ENCODE data around the gene TREX2. TPM values are rescaled to one million over a fixed set of nuclear protein-coding genes. Genes with fewer than 3 reads are reported as not detected.
A peak's percentile ranks its signal among the peaks of the same experiment; 100 is the strongest.

The TREX2 gene
- total RNA-seq, 1 donor from 2014 or later, result 0.80 TPM

DNA sequence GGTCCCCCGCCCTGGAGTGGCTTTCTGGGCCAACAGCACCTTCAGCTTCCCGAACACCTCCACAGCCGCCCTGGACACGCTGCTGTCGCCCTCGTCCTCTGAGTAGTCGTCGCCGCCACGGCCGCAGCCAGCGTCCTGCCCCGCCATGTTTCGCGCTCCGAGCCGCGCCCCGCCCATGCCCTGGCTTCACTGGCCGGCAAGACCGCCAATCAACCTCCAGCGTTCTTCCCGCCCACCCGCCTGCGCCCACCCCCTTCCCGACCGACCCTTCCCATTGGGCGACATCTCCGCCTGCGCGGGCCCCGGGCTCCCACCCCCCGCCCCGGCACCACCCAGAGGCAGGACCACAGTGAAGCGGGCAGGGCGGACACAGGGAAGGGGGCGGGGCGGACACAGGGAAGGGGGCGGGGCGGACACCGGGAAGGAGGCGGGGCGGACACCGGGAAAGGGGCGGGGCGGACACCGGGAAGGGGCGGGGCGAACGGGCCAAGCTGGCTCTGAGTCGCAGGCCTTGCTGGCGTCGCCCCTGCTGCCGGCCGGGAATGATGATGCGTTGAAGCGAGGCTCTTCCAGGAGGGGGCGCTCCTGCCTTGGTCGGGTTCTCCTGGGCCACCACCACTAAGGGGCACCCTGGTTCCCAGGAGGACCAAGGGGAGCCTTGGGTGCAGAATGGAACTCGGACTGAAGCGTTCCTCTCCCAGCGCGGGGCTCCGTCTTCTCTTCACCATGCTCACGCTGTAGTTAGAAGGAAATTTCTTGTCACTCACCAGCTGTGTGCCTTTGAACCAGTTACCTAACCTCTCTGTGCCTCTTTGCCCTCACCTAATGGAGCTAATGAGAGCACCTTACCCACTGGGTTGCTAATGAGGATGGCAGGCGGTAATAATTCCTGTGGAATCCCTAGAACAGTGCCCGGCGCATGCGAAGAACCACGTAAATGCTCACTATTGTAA lies 24.8 kb upstream of the TREX2 start, which contains the start of gene HAUS7:
Gene HAUS7 (minus strand): TSS at position 166 of the 953 bp plus-strand sequence. CDS start 19 bp downstream, at position 147.
- Histone ChIP-seq H3K36me3 (no peaks in the 10 kb centered on the region), H3K27me3 (ENCODE audit: low read depth) (no peaks in the 10 kb centered on the region), H3K9me3 (no peaks in the 10 kb centered on the region), H3K27ac (peak within 1 kb of the TSS; percentile 80), H3K4me3 (peak within 1 kb of the TSS; percentile 72), H3K4me1 (peaks cover 15% of the 10 kb centered on the region)
- TF ChIP-seq, protein P1, sequence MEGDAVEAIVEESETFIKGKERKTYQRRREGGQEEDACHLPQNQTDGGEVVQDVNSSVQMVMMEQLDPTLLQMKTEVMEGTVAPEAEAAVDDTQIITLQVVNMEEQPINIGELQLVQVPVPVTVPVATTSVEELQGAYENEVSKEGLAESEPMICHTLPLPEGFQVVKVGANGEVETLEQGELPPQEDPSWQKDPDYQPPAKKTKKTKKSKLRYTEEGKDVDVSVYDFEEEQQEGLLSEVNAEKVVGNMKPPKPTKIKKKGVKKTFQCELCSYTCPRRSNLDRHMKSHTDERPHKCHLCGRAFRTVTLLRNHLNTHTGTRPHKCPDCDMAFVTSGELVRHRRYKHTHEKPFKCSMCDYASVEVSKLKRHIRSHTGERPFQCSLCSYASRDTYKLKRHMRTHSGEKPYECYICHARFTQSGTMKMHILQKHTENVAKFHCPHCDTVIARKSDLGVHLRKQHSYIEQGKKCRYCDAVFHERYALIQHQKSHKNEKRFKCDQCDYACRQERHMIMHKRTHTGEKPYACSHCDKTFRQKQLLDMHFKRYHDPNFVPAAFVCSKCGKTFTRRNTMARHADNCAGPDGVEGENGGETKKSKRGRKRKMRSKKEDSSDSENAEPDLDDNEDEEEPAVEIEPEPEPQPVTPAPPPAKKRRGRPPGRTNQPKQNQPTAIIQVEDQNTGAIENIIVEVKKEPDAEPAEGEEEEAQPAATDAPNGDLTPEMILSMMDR (IDR thresholded peaks at IDR 0.05), result peak; percentile 71
- DNase-seq (peak; percentile 91), ATAC-seq (peak; percentile 94 to 96)
- intact Hi-C loops (cut with DNase I), result no loop called here

DNA sequence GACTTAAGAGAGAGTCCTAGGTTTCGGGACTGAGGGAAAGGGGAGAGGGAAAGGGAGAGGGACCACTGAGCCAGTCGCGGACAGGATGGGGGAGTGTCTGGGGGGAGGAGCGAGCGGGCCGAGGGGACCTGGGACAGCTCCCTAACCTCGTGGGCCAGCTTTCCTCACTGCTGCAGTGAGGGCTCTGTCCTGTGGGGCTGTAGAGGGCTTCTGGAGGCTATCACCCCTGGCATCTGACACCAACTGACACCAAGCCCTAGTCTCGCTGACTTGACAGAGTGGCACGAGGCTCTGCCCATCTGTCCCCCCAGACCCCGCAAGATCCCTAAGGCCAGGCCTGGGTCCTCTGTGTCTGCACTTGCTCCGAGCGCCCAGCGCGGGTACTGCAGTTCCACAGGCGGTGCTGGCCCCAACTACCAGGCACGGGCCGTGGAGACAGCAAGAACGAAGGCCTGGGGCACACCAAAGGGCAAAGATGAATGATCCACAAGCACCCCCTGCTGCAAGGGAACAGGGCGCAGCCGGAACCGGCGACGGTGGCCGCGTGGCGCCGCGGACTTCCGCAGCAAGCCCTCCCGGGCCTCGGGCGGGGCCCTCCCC lies 24.1 kb upstream of the TREX2 start:
- TF ChIP-seq, protein P1 (IDR thresholded peaks at IDR 0.05), result peak; percentile 6
- H3K36me3 ChIP-seq, result no peaks in the 10 kb centered on the region
- peaks cover 12% of the 10 kb centered on the region for H3K4me1 ChIP-seq
- H3K9me3 ChIP-seq, result no peaks in the 10 kb centered on the region
- no peaks in the 10 kb centered on the region for H3K27me3 ChIP-seq (ENCODE audit: low read depth)
- DNase-seq, result no peak
- H3K27ac ChIP-seq, result peak overlapping the region; percentile 80
- intact Hi-C loops (cut with DNase I), result no loop called here
- H3K4me3 ChIP-seq, result peak overlapping the region; percentile 72
- ATAC-seq, result peak; percentile 28 to 49

DNA sequence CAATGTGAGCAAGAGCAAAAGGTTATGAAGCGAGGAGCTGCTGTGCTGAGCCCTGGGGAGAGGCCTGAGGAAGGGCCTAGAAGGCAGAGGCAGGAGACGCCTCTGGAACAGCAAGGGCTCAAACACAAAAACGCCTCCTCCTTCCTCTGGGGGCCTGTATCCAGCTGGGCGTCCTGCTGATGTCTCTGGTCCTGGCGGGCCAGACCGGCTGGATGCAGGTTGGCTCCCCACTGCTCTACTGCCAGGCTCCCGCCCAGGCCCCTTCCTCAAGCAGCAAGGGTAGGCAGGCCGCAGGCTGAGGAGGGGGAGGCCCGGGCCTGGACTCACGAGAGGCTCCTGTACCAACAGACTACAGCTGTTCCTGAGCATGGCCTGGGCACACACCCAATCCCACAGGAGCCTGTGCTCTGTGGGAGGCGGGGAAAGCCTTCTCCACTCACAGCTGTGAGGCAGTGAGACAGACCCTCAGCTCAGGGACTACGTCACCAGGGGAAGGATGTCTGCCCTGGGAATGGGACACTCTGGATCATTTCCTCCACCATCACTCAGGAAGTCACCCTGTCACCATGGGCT lies 22.2 kb upstream of the TREX2 start:
- Histone ChIP-seq H3K9me3 (no peaks in the 10 kb centered on the region), H3K4me3 (no peak overlapping the region), H3K27me3 (ENCODE audit: low read depth) (no peaks in the 10 kb centered on the region), H3K36me3 (no peaks in the 10 kb centered on the region), H3K27ac (no peak overlapping the region), H3K4me1 (peaks cover 11% of the 10 kb centered on the region)
- ATAC-seq (no peak), DNase-seq (no peak)
- TF ChIP-seq, protein P1 (IDR thresholded peaks at IDR 0.05), result no peak
- intact Hi-C loops (cut with DNase I), result no loop called here

DNA sequence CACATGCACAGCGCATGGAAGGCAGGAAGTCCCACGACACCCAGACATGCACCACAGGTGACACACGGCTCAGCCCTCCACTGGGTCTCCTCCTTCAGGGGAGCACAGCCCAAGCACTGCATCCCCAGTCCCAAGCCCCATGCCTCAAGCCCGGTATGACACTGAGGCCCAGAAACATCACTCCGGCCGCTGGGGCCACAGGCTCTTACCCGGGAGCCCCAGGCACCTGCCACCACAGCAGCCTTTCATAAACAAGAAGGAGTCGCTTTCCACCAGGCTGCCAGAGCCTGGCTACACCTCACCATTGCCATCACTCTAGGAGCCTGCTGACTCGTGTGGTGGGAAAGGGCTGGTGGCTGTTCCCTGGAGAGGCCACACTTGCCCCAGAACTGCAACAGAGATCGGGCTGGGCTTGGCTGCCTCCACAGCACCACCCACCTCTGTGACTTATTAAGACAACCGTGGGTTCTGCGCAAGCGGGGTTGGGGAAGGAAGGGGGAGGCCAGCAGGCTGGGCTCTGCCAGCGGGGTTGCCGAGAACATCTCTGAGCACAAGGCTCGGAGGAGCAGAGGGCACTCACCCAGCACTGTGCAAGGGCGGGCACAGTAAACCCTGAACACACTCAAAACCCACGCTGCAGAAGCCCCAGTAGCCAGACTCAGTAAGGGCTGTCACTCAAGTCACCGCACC lies 20.0 kb upstream of the TREX2 start:
- TF ChIP-seq, protein P1 (IDR thresholded peaks at IDR 0.05), result no peak
- Histone ChIP-seq H3K4me1 (peaks cover 11% of the 10 kb centered on the region), H3K4me3 (no peak overlapping the region), H3K36me3 (no peaks in the 10 kb centered on the region), H3K27ac (no peak overlapping the region), H3K9me3 (no peaks in the 10 kb centered on the region), H3K27me3 (ENCODE audit: low read depth) (no peaks in the 10 kb centered on the region)
- ATAC-seq, result no peak
- intact Hi-C loops (cut with DNase I), result no loop called here
- no peak for DNase-seq

DNA sequence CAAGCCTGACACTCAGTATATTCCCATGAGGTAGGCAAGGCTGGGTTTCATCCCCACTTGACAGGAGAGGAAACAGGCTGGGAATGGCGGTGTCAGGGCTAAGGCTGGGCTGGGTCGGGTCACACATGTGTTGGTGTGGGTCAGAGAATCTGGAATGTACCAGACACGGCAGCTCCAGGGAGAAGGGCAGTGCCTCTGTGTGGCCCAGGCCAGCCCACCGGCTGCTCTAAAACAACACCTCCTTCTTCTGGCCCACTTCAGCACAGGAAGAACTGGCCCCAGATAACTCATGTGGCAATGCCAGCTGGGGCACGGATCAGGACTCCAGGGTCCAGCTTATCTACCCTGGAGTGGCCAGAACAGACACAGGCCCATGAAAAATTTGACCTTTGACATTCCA lies 18.3 kb upstream of the TREX2 start:
- TF ChIP-seq, protein P1 (IDR thresholded peaks at IDR 0.05), result no peak
- Histone ChIP-seq H3K9me3 (no peaks in the 10 kb centered on the region), H3K27ac (no peak overlapping the region)

More for the DNA sequence above, 18.3 kb upstream of the TREX2 start:
- DNase-seq (no peak), ATAC-seq (no peak)
- Histone ChIP-seq H3K27me3 (ENCODE audit: low read depth) (no peaks in the 10 kb centered on the region), H3K36me3 (no peaks in the 10 kb centered on the region), H3K4me1 (peaks cover 3% of the 10 kb centered on the region), H3K4me3 (no peak overlapping the region)
- intact Hi-C loops (cut with DNase I), result no loop called here
